VCaP (cell line): ENCODE data around the gene KRR1.
"Not testable (repeated sequence)": the region's sequence is repeated elsewhere in the genome, so short reads cannot be mapped to it uniquely, and the experiment has no call there.

ENCODE experiments used
- H3K27ac ChIP-seq: fragments of 450-650 bp; 2 replicates; pipeline ENCODE4 v1.5.1; 2017
- TF ChIP-seq, protein P1 (sequence below): fragments of 450-650 bp; conservative IDR thresholded peaks from 2 replicates; pipeline ENCODE4 v1.5.1; 2017; ENCODE audit warnings: mild to moderate bottlenecking, moderate library complexity

The KRR1 gene

DNA sequence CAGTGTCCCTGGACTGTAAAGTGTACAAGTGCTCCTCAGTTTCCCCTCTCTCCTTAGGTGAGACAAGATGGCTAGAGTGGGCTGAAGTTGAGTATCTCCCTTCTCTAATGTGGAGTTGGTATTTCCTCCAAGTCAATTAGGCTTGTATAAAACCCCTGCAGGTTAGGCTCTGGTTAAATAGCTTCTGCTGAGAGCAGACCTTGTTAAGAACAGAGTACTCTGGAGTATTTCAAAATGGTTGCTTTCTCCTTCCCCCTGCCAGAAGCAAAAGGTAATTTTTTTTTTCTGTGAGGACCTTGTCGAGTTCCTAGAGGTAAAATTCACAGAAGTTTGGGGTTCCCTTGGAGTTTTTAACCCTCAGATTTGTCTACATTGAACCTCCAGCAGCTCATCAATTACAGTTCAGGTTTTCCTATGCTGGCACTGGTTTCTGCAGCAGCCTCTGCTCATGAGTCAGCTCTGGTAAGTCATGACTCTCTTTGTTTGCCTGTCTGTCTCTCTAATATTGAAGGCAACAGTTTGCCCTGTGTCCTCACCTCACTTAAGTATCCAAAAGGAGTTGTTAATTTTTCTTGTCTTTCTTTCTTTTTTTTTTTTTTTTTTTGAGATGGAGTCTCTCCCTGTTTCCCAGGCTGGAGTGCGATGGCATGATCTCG is 58.6 kb downstream of the KRR1 start:
- TF ChIP-seq, protein P1, sequence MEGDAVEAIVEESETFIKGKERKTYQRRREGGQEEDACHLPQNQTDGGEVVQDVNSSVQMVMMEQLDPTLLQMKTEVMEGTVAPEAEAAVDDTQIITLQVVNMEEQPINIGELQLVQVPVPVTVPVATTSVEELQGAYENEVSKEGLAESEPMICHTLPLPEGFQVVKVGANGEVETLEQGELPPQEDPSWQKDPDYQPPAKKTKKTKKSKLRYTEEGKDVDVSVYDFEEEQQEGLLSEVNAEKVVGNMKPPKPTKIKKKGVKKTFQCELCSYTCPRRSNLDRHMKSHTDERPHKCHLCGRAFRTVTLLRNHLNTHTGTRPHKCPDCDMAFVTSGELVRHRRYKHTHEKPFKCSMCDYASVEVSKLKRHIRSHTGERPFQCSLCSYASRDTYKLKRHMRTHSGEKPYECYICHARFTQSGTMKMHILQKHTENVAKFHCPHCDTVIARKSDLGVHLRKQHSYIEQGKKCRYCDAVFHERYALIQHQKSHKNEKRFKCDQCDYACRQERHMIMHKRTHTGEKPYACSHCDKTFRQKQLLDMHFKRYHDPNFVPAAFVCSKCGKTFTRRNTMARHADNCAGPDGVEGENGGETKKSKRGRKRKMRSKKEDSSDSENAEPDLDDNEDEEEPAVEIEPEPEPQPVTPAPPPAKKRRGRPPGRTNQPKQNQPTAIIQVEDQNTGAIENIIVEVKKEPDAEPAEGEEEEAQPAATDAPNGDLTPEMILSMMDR = no peak
- no peak overlapping the region for H3K27ac ChIP-seq

DNA sequence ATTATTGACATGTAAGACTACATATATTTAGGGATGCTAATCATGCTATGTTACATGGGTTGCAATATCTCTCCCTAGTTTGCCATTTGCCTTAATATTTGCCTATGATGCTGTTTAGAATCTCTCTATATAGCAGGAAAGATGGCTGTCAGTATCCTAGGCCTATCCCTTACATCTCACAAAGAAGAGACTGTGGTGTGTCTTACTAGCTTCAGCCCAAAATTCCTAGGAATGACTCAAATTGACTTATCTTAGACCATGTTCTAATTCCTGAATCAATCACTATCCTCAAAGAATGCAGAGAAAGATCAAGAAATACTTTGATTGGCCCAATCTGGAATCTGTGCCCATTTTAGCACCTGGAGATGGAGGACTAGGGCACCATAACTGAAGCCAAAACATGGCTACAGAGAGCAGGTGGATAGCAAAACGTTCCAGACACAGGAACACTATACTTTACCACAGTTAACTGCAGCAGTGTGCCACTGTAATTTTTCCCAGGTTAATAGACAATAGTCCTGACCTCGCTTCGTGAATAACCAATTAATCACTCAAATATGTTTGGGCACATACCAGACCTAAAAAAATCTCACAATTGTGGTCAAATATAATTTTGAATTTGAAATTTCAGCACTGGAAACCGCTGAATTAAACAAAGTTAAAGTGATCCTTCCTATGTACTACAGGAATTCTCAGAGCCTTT is 63.6 kb downstream of the KRR1 start:
- H3K27ac ChIP-seq = no peak overlapping the region
- TF ChIP-seq, protein P1 = no peak

DNA sequence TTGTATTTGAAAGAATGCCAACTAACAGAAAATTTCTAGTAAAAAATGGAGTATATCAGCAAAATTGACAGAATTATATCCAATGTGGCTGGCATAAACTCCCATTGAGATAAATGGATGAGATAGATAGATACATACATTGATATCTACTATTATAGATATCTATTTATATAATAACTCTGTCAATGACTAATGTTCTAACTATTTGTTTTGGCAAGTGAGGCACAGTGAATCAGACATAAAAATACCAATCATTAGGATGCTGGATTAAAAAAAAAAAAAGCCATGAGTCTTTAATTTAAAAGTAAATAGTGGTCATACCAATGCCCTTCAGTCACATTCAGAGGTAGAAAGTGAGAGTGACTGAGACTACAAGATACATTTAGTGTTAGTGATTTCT is 64.6 kb downstream of the KRR1 start:
- TF ChIP-seq, protein P1 = no peak
- H3K27ac ChIP-seq = no peak overlapping the region

DNA sequence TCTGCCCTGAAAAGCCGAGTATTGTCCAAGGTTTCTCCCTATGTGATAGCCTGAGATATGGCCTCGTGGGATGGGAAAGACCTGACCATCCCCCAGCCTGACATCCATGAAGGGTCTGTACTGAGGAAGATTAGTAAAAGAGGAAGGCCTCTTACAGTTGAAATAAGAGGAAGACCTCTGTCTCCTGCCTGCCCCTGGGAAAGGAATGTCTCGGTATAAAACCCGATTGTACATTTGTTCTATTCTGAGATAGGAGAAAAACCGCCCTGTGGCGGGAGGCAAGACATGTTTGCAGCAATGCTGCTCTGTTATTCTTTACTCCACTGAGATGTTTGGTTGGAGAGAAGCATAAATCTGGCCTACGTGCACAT is 66.3 kb downstream of the KRR1 start:
- not testable (repeated sequence) for H3K27ac ChIP-seq

DNA sequence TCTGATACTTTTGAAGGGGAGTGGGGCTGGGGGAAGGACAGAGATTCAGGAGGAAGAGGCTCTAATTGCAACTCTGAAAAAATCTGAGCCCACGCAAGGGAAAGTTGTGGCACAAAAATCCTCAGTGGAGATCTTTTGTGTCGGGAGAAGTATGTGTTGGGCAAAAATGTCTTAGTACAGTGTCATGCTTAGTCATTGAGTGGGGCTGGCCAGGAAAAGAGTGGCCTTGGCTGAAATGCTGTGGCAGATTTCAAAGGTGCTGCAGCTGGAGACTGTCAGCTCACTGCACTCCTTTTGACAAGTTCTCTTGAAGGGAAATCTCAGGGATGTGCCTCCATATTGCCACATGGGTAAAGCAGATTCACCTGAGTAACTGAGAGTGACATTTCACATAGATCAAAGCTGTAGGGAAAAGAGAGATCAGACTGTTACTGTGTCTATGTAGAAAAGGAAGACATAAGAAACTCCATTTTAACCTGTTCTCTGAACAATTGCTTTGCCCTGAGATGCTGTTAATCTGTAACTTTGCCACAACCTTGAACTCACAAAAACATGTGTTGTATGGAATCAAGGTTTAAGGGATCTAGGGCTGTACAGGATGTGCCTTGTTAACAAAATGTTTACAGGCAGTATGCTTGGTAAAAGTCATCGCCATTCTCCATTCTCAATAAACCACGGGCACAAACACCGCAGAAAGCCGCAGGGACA is 66.8 kb downstream of the KRR1 start:
- no peak overlapping the region for H3K27ac ChIP-seq
- TF ChIP-seq, protein P1 = no peak

DNA sequence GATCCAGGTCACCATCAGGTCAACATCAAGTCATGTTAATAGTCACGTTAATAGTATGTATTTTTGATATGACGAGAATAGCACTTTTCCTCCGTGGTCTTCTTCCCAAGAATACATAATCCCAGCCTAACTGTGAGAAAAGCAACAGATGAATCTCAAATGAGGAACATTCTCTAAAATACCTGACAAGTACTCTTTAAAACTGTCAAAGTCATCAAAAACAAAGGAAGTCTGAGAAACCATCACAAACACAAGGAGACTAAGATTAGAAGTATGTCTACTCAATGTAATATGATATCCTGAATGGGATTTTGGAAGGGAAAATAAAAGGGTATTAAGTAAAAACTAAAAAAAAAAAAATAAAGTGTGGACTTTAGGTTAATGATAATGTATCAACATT is 67.7 kb downstream of the KRR1 start:
- H3K27ac ChIP-seq = no peak overlapping the region
- TF ChIP-seq, protein P1 = no peak

DNA sequence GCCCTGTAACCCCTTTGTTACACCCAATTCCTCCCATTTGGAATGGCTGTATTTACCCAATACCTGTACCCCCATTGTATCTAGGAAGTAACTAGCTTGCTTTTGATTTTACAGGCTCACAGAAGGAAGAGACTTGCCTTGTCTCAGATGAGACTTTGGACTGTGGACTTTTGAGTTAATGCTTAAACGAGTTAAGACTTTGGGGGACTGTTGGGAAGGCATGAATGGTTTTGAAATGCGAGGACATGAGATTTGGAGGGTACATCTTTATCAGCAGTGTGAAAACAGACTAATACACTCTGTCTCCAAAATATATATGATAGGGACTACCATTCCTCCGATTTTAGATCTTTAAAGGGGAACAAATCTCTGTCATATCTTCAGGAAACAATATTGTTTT is 69.0 kb downstream of the KRR1 start:
- not testable (repeated sequence) for H3K27ac ChIP-seq

DNA sequence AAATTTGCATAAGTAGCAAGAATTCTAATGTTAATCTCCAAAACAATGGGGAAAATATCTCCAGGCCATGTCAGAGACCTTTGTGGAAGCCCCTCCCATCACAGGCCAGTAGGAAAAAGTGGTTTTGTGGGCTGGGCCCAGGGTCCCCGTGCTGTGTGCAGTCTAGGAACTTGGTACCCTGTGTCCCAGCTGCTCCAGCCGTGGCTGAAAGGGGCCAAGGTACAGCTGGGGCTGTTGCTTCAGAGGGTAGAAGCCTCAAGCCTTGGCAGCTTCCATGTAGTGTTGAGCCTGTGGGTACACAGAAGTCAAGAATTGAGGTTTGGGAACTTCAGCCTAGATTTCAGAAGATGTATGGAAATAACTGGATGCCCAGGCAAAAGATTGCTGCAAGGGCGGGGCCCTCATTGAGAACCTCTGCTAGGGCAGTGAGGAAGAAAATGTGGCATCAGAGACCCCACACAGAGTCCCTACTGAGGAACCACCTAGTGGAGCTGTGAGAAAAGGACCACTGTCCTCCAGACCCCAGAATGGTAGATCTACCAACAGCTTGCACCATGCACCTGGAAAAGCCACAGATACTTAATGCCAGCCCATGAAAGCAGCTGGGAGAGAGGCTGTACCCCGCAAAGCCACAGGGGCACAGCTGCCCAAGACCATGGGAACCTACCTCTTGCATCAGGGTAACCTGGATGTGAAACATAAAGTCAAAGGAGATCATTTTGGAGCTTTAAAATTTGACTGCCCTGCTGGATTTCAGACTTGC is 69.5 kb downstream of the KRR1 start:
- not testable (repeated sequence) for H3K27ac ChIP-seq
